H1 (cell line): Measurements from ENCODE around the gene DSTYK. TPM values are rescaled to one million over a fixed set of nuclear protein-coding genes. Genes with fewer than 3 reads are reported as not detected.
A peak's percentile ranks its signal among the peaks of the same experiment; 100 is the strongest.

Source experiments
- CTCF ChIA-PET: fragments of 300-600 bp; sonication (Branson Sonifier 250); formaldehyde crosslinking; loops from one replicate; lab custom pipeline; 2021; ENCODE audit not compliant: partially characterized antibody; lab: Charles Lee
- POLR2A ChIA-PET: fragments of 300-600 bp; sonication (Branson Sonifier 250); formaldehyde crosslinking; loops from one replicate; lab custom pipeline; 2021; ENCODE audit warnings: inconsistent platforms; ENCODE audit not compliant: partially characterized antibody; lab: Charles Lee
- DNase-seq, 2 experiments: peaks; one replicate each; pipeline versions ENCODE4 v3.0.0 to v3.0.0-alpha.2; 2010 to 2022; ENCODE audit warnings: low spot score in 2 of 2, low read depth in 1 of 2, mixed read lengths in 1 of 2
- FAIRE-seq: peaks from 2 replicates; lab custom pipeline; 2011; peaks lifted over from hg19 to GRCh38; lab: Jason Lieb, UNC
- H2AFZ ChIP-seq: 2 replicates; pipeline ENCODE4 v1.8.1; 2012; ENCODE audit warnings: low read length, inconsistent platforms
- H2AK5ac ChIP-seq: 2 replicates; pipeline ENCODE4 v1.6.1; 2013; ENCODE audit warnings: low read depth, low read length
- H2BK120ac ChIP-seq: replicated peaks from 2 replicates; pipeline ENCODE3; 2013; ENCODE audit warnings: low read depth, low read length, inconsistent platforms
- H2BK12ac ChIP-seq: 2 replicates; pipeline ENCODE4 v1.6.1; 2013; ENCODE audit warnings: low read depth, low read length
- H2BK15ac ChIP-seq: 2 replicates; pipeline ENCODE4 v1.6.1; 2013; ENCODE audit warnings: low read length
- H2BK20ac ChIP-seq: 2 replicates; pipeline ENCODE4 v1.6.1; 2013; ENCODE audit warnings: low read length
- H2BK5ac ChIP-seq: 2 replicates; pipeline ENCODE4 v1.6.1; 2013; ENCODE audit warnings: low read depth, low read length
- H3K14ac ChIP-seq: 2 replicates; pipeline ENCODE4 v1.6.1; 2013; ENCODE audit warnings: inconsistent platforms; ENCODE audit not compliant: insufficient read length
- H3K18ac ChIP-seq: 2 replicates; pipeline ENCODE4 v1.6.1; 2013; ENCODE audit warnings: low read length; ENCODE audit errors: extremely low read depth
- H3K23ac ChIP-seq: 2 replicates; pipeline ENCODE4 v1.6.1; 2013; ENCODE audit warnings: inconsistent platforms; ENCODE audit not compliant: insufficient read length
- H3K23me2 ChIP-seq: 2 replicates; pipeline ENCODE4 v1.6.1; 2013; ENCODE audit warnings: low read depth, low read length
- H3K27ac ChIP-seq: 2 replicates; pipeline ENCODE4 v1.6.1; 2011; ENCODE audit warnings: low read depth, low read length, inconsistent platforms
- H3K27me3 ChIP-seq, 4 experiments: replicated peaks in 1 of 4; 1 replicate in 1 of 4; 2 replicates in 3 of 4; pipeline versions ENCODE4 v1.6.1 to v1.8.1; 2011 to 2013; ENCODE audit warnings: low read length in 3 of 4, mild to moderate bottlenecking in 3 of 4, inconsistent platforms in 2 of 4, mixed read lengths in 2 of 4, moderate library complexity in 1 of 4; ENCODE audit not compliant: control insufficient read depth in 3 of 4, insufficient read depth in 3 of 4; ENCODE audit errors: extremely low read depth in 1 of 4
- H3K36me3 ChIP-seq, 4 experiments: 2 replicates each; pipeline versions ENCODE4 v1.6.1 to v1.8.1; 2011 to 2013; ENCODE audit warnings: mild to moderate bottlenecking in 4 of 4, low read length in 3 of 4, moderate library complexity in 2 of 4, control low read depth in 1 of 4, inconsistent platforms in 1 of 4; ENCODE audit not compliant: insufficient read depth in 4 of 4, control insufficient read depth in 2 of 4
- H3K4ac ChIP-seq: replicated peaks from 2 replicates; pipeline ENCODE3; 2013; ENCODE audit warnings: low read length, low read depth, mixed read lengths, inconsistent platforms; ENCODE audit not compliant: insufficient read length
- H3K4me1 ChIP-seq, 4 experiments: replicated peaks in 1 of 4; 1 replicate in 1 of 4; 2 replicates in 3 of 4; pipeline versions ENCODE4 v1.6.1 to v1.8.1; 2011 to 2013; ENCODE audit warnings: low read length in 3 of 4, inconsistent platforms in 2 of 4, mixed read lengths in 1 of 4; ENCODE audit not compliant: insufficient read depth in 4 of 4, control insufficient read depth in 3 of 4
- H3K4me2 ChIP-seq, 2 experiments: 2 replicates each; pipeline versions ENCODE4 v1.6.1 to v1.8.1; 2011 to 2013; ENCODE audit warnings: low read depth in 2 of 2, low read length in 2 of 2, control low read depth in 1 of 2, inconsistent platforms in 1 of 2, mild to moderate bottlenecking in 1 of 2; ENCODE audit not compliant: insufficient read depth in 1 of 2
- H3K4me3 ChIP-seq, 4 experiments: fragments of 200-600, 300-600 bp in 1 of 4; sonication (generic), shearing (Covaris generic), sonication (Bioruptor Twin) in 1 of 4; 2 replicates each; pipeline versions ENCODE4 v1.5.1 to v1.8.1; 2011 to 2016; ENCODE audit warnings: low read length in 4 of 4, low read depth in 3 of 4, control low read depth in 2 of 4, inconsistent platforms in 2 of 4, mild to moderate bottlenecking in 2 of 4, mixed read lengths in 1 of 4, moderate library complexity in 1 of 4; ENCODE audit not compliant: insufficient read depth in 2 of 4; ENCODE audit errors: extremely low read depth in 1 of 4
- H3K56ac ChIP-seq: replicated peaks from 2 replicates; pipeline ENCODE3; 2013; ENCODE audit warnings: low read depth, mild to moderate bottlenecking, mixed read lengths, low read length, inconsistent platforms; ENCODE audit not compliant: insufficient read length
- H3K79me1 ChIP-seq: 2 replicates; pipeline ENCODE4 v1.6.1; 2013; ENCODE audit warnings: low read depth, low read length, control low read depth
- H3K79me2 ChIP-seq, 2 experiments: 2 replicates each; pipeline versions ENCODE4 v1.6.1 to v1.8.1; 2012 to 2013; ENCODE audit warnings: low read length in 2 of 2, mild to moderate bottlenecking in 2 of 2, inconsistent platforms in 1 of 2; ENCODE audit not compliant: insufficient read depth in 2 of 2, control insufficient read depth in 1 of 2
- H3K9ac ChIP-seq, 4 experiments: replicated peaks in 1 of 4; 1 replicate in 1 of 4; 2 replicates in 3 of 4; pipeline versions ENCODE4 v1.6.1 to v1.8.1; 2011 to 2013; ENCODE audit warnings: low read depth in 3 of 4, low read length in 3 of 4, control low read depth in 2 of 4, mild to moderate bottlenecking in 2 of 4, moderate library complexity in 2 of 4, inconsistent platforms in 1 of 4; ENCODE audit errors: extremely low read depth in 1 of 4
- H3K9me3 ChIP-seq, 2 experiments: 2 replicates each; pipeline versions ENCODE4 v1.6.1 to v1.8.1; 2012 to 2013; ENCODE audit warnings: mild to moderate bottlenecking in 2 of 2, moderate library complexity in 2 of 2, control low read depth in 1 of 2, inconsistent platforms in 1 of 2, low read depth in 1 of 2, low read length in 1 of 2, mixed read lengths in 1 of 2; ENCODE audit not compliant: insufficient read depth in 2 of 2
- H4K20me1 ChIP-seq, 2 experiments: replicated peaks in 1 of 2; 2 replicates each; pipeline versions ENCODE3 to v1.8.1; 2011 to 2013; ENCODE audit warnings: inconsistent platforms in 2 of 2, low read length in 2 of 2, mild to moderate bottlenecking in 1 of 2; ENCODE audit not compliant: insufficient read depth in 2 of 2, control insufficient read depth in 1 of 2
- H4K5ac ChIP-seq: 2 replicates; pipeline ENCODE4 v1.6.1; 2013; ENCODE audit warnings: low read length, low read depth, mixed read lengths, inconsistent platforms; ENCODE audit not compliant: insufficient read length
- H4K8ac ChIP-seq: 2 replicates; pipeline ENCODE4 v1.8.0; 2013; ENCODE audit warnings: mild to moderate bottlenecking, moderate library complexity, low read length, inconsistent platforms; ENCODE audit not compliant: insufficient read depth; ENCODE audit errors: extremely low read depth
- H4K91ac ChIP-seq: replicated peaks from 2 replicates; pipeline ENCODE3; 2013; ENCODE audit warnings: low read length, mixed read lengths, inconsistent platforms; ENCODE audit not compliant: insufficient read length
- CBX5 ChIP-seq: fragments of 300-800, 300-1000 bp; sonication (generic); IDR thresholded peaks from 2 replicates; pipeline ENCODE4 v1.7.1; 2016; ENCODE audit warnings: antibody characterized with exemption, low read length, low read depth
- CEBPB ChIP-seq: IDR thresholded peaks from 2 replicates; pipeline ENCODE4 v1.6.1; 2012; ENCODE audit warnings: low read depth, low read length
- FOSL1 ChIP-seq: IDR thresholded peaks from 2 replicates; pipeline ENCODE4 v1.6.1; 2011; ENCODE audit warnings: mild to moderate bottlenecking, low read depth, low read length, moderate library complexity; ENCODE audit not compliant: insufficient read depth
- GTF2F1 ChIP-seq: IDR thresholded peaks from 2 replicates; pipeline ENCODE4 v1.6.1; 2012; ENCODE audit warnings: low read depth, low read length, improper control_type of control experiment, borderline replicate concordance
- SAP30 ChIP-seq: fragments of 300-600 bp; sonication (generic); IDR thresholded peaks from 2 replicates; pipeline ENCODE4 v1.7.1; 2012; ENCODE audit warnings: low read length, moderate library complexity, mild to moderate bottlenecking, inconsistent platforms; ENCODE audit not compliant: insufficient read depth, insufficient replicate concordance
- TAF1 ChIP-seq: IDR thresholded peaks from 2 replicates; pipeline ENCODE4 v1.6.1; 2011; ENCODE audit warnings: mild to moderate bottlenecking, low read depth, low read length
- WGBS, 2 experiments: shearing (Covaris generic) in 1 of 2; methylation state at CpG; one replicate each; pipeline versions ENCODE4 v1.1.6 to v1.1.7; 2013 to 2015; ENCODE audit warnings: low lambda C conversion rate in 2 of 2, mixed read lengths in 2 of 2, inconsistent platforms in 1 of 2, low coverage in 1 of 2, missing lambda C conversion rate in 1 of 2; ENCODE audit not compliant: insufficient replicate concordance in 2 of 2, insufficient coverage in 1 of 2, insufficient read length in 1 of 2; ENCODE audit errors: extremely low coverage in 1 of 2, missing lambda C conversion rate in 1 of 2; 5-methylcytosine and 5-hydroxymethylcytosine counted together
- polyA plus RNA-seq, 7 experiments: library from polyadenylated mRNA; depleted of rRNA in 3 of 7; stranded (reverse) in 5 of 7; unstranded in 2 of 7; fragments of >200 nt in 5 of 7; fragments of 200-250 nt in 2 of 7; gene quantifications; 1 replicate in 5 of 7; 2 replicates in 1 of 7; 4 replicates in 1 of 7; pipeline versions ENCODE4 v1.2.1 to v1.2.3, GENCODE V29; 2011 to 2013; ENCODE audit warnings: missing spikeins in 2 of 7, mixed read lengths in 2 of 7
- total RNA-seq: library from RNA; stranded (reverse); fragmentation: NEBNext Ultra II Directional; extraction: Animal tissue kit (Norgen Biotek cat#: 25700); gene quantifications from 2 replicates; pipeline ENCODE4 v1.2.1, GENCODE V29; 2021

The DSTYK gene
- total and polyA plus RNA-seq, 2 of the 8 experiments (the other 6 are each of a cell fraction or from before 2014, with no cell fraction given), result 2.7 to 8.5 TPM

DNA sequence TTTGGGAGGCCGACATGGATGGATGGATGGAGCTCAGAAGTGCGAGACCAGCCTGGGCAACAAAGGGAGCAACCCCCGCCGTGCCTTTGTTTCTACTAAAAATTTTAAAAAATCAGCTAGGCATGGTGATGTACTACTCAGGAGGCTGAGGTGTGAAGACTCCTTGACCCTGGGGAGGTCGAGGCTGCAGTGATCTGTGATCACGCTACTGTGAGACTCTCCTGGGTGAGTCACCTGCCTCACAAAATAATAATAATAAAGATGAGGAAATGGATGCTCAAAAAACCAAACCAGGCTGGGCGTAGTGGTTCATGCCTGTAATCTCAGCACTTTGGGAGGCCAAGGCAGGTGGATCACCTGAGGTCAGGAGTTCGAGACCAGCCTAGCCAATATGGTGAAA is 19.2 kb downstream of the DSTYK start:
- peak overlapping the region; percentile 8 for H4K5ac ChIP-seq
- no peak overlapping the region for H4K8ac ChIP-seq
- H2BK120ac ChIP-seq, result no peak overlapping the region
- no peaks in the 10 kb centered on the region for H3K9me3 ChIP-seq
- no peak overlapping the region for H2AK5ac ChIP-seq
- peak overlapping the region; percentile 56 to 59; a peak in 3 of 4 replicates for H3K4me2 ChIP-seq
- H2BK5ac ChIP-seq, result no peak overlapping the region
- no peaks in the 10 kb centered on the region for H3K23me2 ChIP-seq
- WGBS, 2 experiments, result 47% methylated on average over 8 of the region's 8 CpGs; no CpG with 5 or more reads in 1 of the 2 experiments
- H2BK12ac ChIP-seq, result no peak overlapping the region
- no peak overlapping the region for H2BK20ac ChIP-seq
- no peak overlapping the region for H2BK15ac ChIP-seq
- H3K4me3 ChIP-seq, result peak overlapping the region in 1 of 4 experiments; percentile 34; a peak in 2 of 8 replicates
- DNase-seq (no peak), FAIRE-seq (no peak)
- peaks cover 0 to 2% (median 0%) of the 10 kb centered on the region in 4 experiments; a peak in 1 of 8 replicates for H3K36me3 ChIP-seq
- peaks cover 5% of the 10 kb centered on the region for H3K79me1 ChIP-seq
- H3K27me3 ChIP-seq, result no peaks in the 10 kb centered on the region
- no peak for TF ChIP-seq SAP30
- no peak for TF ChIP-seq CEBPB
- TF ChIP-seq FOSL1, result no peak
- TF ChIP-seq CBX5, result no peak
- no peak for TF ChIP-seq GTF2F1
- TF ChIP-seq TAF1, result no peak
- H3K27ac ChIP-seq, result no peak overlapping the region
- H4K91ac ChIP-seq, result no peak overlapping the region
- ChIA-PET POLR2A (interaction anchor here (0.9 to 3.5 kb wide), 4 partner anchors 11 to 64 kb away, joined by 3 to 18 read pairs (median 6); partner anchors contain the start of genes DSTYK and TMCC2), CTCF (interaction anchor here (0.6 to 2.3 kb wide), 6 partner anchors 14 to 243 kb away, joined by 3 to 9 read pairs (median 4); partner anchors contain the start of genes RBBP5 and TMCC2)
- H3K9ac ChIP-seq, result no peak overlapping the region
- no peak overlapping the region for H3K23ac ChIP-seq
- H3K14ac ChIP-seq, result no peak overlapping the region
- H3K79me2 ChIP-seq, result peaks cover 0 to 58% of the 10 kb centered on the region in 2 experiments; a peak in 3 of 4 replicates
- H3K56ac ChIP-seq, result no peak overlapping the region
- no peak overlapping the region for H3K18ac ChIP-seq
- no peak overlapping the region for H2AFZ ChIP-seq
- no peaks in the 10 kb centered on the region for H4K20me1 ChIP-seq
- peaks cover 5 to 44% (median 30%) of the 10 kb centered on the region in 4 experiments for H3K4me1 ChIP-seq
- H3K4ac ChIP-seq, result no peak overlapping the region
